HepG2 (cell line): ENCODE data around the gene C1QL4. TPM values are rescaled to one million over a fixed set of nuclear protein-coding genes. Genes with fewer than 3 reads are reported as not detected.

Source experiments
- AKNA ChIP-seq: sonication (generic); formaldehyde crosslinking; IDR thresholded peaks from 2 replicates; pipeline ENCODE4 v1.4.0; 2020; ENCODE audit warnings: missing genetic modification reagents, borderline replicate concordance
- FOXO1 ChIP-seq: sonication (generic); formaldehyde crosslinking; IDR thresholded peaks from 2 replicates; pipeline ENCODE4 v1.4.0; 2020; ENCODE audit warnings: missing genetic modification reagents
- GFI1 ChIP-seq: sonication (generic); formaldehyde crosslinking; IDR thresholded peaks from 2 replicates; pipeline ENCODE4 v1.5.0; 2020; ENCODE audit warnings: missing genetic modification reagents, mild to moderate bottlenecking, borderline replicate concordance
- IKZF1 ChIP-seq: fragments of 450-650 bp; IDR thresholded peaks from 2 replicates; pipeline ENCODE4 v1.7.1; 2016
- LRRFIP1 ChIP-seq: sonication (generic); formaldehyde crosslinking; conservative IDR thresholded peaks from 2 replicates; pipeline ENCODE4 v1.4.0; 2020; ENCODE audit warnings: missing genetic modification reagents
- NFE2L1 ChIP-seq: sonication (generic); formaldehyde crosslinking; IDR thresholded peaks from 2 replicates; pipeline ENCODE4 v1.4.0; 2020; ENCODE audit warnings: missing genetic modification reagents, mild to moderate bottlenecking, borderline replicate concordance
- NR2F1 ChIP-seq, 2 experiments: fragments of 450-650 bp in 1 of 2; formaldehyde crosslinking in 1 of 2; IDR thresholded peaks; 2 replicates each; pipeline versions ENCODE4 v1.5.0 to v1.6.1; 2016 to 2020; ENCODE audit warnings: mild to moderate bottlenecking in 1 of 2, missing compliant biosample characterization in 1 of 2, missing genetic modification reagents in 1 of 2, moderate library complexity in 1 of 2
- POLR2A ChIP-seq, 2 experiments: IDR thresholded peaks; 2 replicates each; pipeline ENCODE4 v1.6.1; 2011; ENCODE audit warnings: low read depth in 2 of 2, low read length in 2 of 2, mild to moderate bottlenecking in 1 of 2, moderate library complexity in 1 of 2; ENCODE audit not compliant: insufficient read depth in 1 of 2
- SETDB1 ChIP-seq: sonication (generic); formaldehyde crosslinking; IDR thresholded peaks from 2 replicates; pipeline ENCODE4 v1.5.1; 2020; ENCODE audit warnings: missing genetic modification reagents, mild to moderate bottlenecking, borderline replicate concordance
- SP5 ChIP-seq: IDR thresholded peaks from 2 replicates; pipeline ENCODE4 v1.6.1; 2016; ENCODE audit warnings: low read depth, borderline replicate concordance
- TARDBP ChIP-seq: sonication (generic); formaldehyde crosslinking; IDR thresholded peaks from 2 replicates; pipeline ENCODE4 v1.8.0; 2022; ENCODE audit warnings: mild to moderate bottlenecking, missing genetic modification reagents
- ZNF124 ChIP-seq: sonication (generic); formaldehyde crosslinking; IDR thresholded peaks from 2 replicates; pipeline ENCODE4 v1.4.0; 2020; ENCODE audit warnings: missing genetic modification reagents
- ZNF441 ChIP-seq: sonication (generic); formaldehyde crosslinking; IDR thresholded peaks from 2 replicates; pipeline ENCODE4 v1.7.0; 2021; ENCODE audit warnings: missing genetic modification reagents, borderline replicate concordance
- ZNF570 ChIP-seq: sonication (generic); formaldehyde crosslinking; IDR thresholded peaks from 2 replicates; pipeline ENCODE4 v1.4.0; 2020; ENCODE audit warnings: mild to moderate bottlenecking, missing genetic modification reagents, borderline replicate concordance
- ZNF773 ChIP-seq: sonication (generic); formaldehyde crosslinking; IDR thresholded peaks from 2 replicates; pipeline ENCODE4 v1.4.0; 2020; ENCODE audit warnings: missing genetic modification reagents, borderline replicate concordance
- polyA plus RNA-seq, 8 experiments: library from polyadenylated mRNA; depleted of rRNA in 3 of 8; stranded (reverse) in 7 of 8; unstranded in 1 of 8; fragments of >200 nt; fragmentation: Illumina TruSeq in 4 of 8; extraction: Trizol in 4 of 8; gene quantifications; 2 replicates each; pipeline versions ENCODE4 v1.2.1 to v1.2.3, GENCODE V29; 2011 to 2016; ENCODE audit warnings: low read depth in 4 of 8, missing spikeins in 1 of 8, mixed read lengths in 1 of 8; ENCODE audit not compliant: insufficient read depth in 1 of 8
- total RNA-seq, 5 experiments: library from RNA; depleted of rRNA; stranded (reverse); fragments of >200 nt; fragmentation: Illumina TruSeq; extraction: Trizol; gene quantifications; 2 replicates each; pipeline ENCODE4 v1.2.3, GENCODE V29; 2016; ENCODE audit warnings: low read depth in 1 of 5
- TF ChIP-seq, protein P1 (sequence below): sonication (generic); formaldehyde crosslinking; IDR thresholded peaks from 2 replicates; pipeline ENCODE4 v1.8.0; 2022; ENCODE audit warnings: mild to moderate bottlenecking, missing genetic modification reagents, moderate library complexity
- TF ChIP-seq, protein P2 (sequence below): IDR thresholded peaks from 2 replicates; pipeline ENCODE4 v1.6.1; 2016; ENCODE audit warnings: low read depth, control low read depth

Gene C1QL4
- total and polyA plus RNA-seq, 2 of the 13 experiments (the other 11 are each of a cell fraction or from before 2014, with no cell fraction given), result 0.03 TPM; not detected in 1

DNA sequence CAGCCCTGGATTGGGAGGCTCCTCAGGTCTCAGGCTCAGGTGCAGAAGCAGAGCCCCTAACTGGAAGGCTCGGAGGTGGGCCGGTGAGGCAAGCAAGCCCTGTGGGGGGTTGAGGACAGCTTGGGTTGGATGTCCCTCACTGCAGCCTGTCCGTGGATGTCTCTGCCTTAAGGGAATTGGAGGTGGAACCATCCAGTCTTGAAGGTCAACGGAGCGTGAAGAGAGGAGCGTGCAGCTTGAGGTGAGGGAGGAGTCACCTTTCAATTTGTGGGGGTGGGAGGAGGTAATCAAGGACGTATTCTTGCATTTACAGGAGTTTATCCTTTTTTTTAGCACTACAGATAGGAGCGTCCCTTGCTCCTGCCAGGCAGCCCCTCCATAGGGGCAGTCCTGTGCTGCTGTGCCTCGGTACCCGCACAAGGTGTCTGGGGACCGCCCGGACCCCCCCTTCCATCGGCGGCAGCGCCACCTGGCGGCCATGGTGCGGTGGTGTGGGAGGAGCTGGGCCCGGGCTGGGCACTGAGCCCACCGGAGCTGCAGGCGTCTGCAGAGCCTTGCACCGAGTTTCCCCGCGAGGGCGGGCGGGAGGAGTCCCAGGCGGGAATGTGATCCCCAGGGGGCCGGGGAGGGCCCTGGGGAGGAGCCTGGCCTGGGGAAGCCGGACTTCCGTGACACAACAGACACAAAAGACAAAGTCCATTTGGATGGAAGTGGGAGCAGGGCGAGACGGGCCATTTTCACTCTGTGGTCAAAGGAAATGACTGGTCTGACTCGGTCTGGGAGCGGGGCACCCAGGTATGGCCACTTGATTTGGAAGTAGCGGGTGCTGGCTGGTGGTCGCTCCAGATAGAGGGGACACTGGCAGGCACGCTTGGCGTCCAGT lies 10.6 kb upstream of the C1QL4 start (continued):
- TF ChIP-seq NFE2L1 (CRISPR knock-in tag) (no peak), TARDBP (CRISPR knock-in tag) (peak; percentile 97), SETDB1 (CRISPR knock-in tag) (no peak), NR2F1 (CRISPR knock-in tag; IDR thresholded peaks at IDR 0.05) (no peak; a peak in 1 of 4 replicates), IKZF1 (no peak), POLR2A (IDR thresholded peaks at IDR 0.05; ENCODE audit: insufficient read depth in 1 of 2, low read depth in 2 of 2, low read length in 2 of 2) (peak; percentile 98), GFI1 (CRISPR knock-in tag) (no peak), ZNF441 (peak; percentile 93), ZNF773 (CRISPR knock-in tag) (peak; percentile 82; the same call in 1 of the 2 replicates), SP5 (CRISPR knock-in tag) (peak; percentile 78; the same call in 1 of the 2 replicates), LRRFIP1 (no peak), FOXO1 (CRISPR knock-in tag) (peak; percentile 60; the same call in 1 of the 2 replicates), ZNF570 (CRISPR knock-in tag) (no peak), AKNA (CRISPR knock-in tag) (peak; percentile 88; the same call in 1 of the 2 replicates), ZNF124 (CRISPR knock-in tag) (peak; percentile 80; the same call in 1 of the 2 replicates)
- TF ChIP-seq, protein P1, sequence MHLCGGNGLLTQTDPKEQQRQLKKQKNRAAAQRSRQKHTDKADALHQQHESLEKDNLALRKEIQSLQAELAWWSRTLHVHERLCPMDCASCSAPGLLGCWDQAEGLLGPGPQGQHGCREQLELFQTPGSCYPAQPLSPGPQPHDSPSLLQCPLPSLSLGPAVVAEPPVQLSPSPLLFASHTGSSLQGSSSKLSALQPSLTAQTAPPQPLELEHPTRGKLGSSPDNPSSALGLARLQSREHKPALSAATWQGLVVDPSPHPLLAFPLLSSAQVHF (CRISPR knock-in tag), result no peak
- TF ChIP-seq, protein P2, sequence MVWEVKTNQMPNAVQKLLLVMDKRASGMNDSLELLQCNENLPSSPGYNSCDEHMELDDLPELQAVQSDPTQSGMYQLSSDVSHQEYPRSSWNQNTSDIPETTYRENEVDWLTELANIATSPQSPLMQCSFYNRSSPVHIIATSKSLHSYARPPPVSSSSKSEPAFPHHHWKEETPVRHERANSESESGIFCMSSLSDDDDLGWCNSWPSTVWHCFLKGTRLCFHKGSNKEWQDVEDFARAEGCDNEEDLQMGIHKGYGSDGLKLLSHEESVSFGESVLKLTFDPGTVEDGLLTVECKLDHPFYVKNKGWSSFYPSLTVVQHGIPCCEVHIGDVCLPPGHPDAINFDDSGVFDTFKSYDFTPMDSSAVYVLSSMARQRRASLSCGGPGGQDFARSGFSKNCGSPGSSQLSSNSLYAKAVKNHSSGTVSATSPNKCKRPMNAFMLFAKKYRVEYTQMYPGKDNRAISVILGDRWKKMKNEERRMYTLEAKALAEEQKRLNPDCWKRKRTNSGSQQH, result no peak
